Activated CD4-positive, alpha-beta T cell treated with anti-CD3 and anti-CD28 coated beads, Interleukin-2, Interleukin-4, amounts not matched to agents 100 ng/mL and 50 ng/mL, durations not matched to agents 16 hours and 8 hours (primary cell): Measurements from ENCODE around the gene ZFYVE21.
A peak's percentile ranks its signal among the peaks of the same experiment; 100 is the strongest.
"Not testable (repeated sequence)": the region's sequence is repeated elsewhere in the genome, so short reads cannot be mapped to it uniquely, and the experiment has no call there.

Source experiments
- DNase-seq: peaks from one replicate; pipeline ENCODE4 v3.0.0-alpha.2; 2020; ENCODE audit warnings: low spot score

ZFYVE21 gene

DNA sequence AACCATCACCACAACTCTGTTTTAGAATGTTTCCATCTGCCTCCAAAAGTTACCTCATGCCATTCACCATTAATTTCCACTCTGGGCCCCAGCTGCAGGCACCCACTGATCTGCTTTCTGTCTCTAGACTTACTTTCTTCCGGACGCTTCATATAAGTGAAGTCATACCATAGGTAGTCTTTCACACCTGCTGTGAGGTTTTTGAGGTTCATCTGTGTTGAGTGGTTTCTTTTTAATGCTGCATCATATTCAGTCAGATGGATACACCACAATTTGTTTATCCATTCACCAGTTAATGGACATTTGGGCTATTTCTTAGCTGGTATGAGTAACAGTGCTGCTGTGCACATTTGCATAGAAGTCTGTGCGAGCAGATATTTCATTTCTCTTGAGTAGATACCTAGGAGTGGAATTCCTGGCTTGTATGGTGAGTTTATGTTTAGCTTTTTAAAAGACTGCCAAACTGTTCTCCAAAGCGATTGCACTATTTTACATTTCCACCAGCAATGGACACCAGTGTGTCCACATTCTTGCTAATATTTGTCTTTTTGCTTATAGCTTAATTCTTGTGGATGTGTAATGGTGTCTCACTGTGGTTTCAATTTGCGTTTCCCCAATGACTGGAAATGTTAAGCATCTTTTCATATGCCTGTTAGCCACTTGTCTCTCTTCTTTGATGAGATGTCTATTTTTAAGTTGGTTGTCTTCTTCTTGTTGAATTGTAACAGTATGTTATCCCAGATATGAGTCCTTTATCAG, 48.3 kb downstream of the ZFYVE21 start:
- DNase-seq = peak; percentile 11

DNA sequence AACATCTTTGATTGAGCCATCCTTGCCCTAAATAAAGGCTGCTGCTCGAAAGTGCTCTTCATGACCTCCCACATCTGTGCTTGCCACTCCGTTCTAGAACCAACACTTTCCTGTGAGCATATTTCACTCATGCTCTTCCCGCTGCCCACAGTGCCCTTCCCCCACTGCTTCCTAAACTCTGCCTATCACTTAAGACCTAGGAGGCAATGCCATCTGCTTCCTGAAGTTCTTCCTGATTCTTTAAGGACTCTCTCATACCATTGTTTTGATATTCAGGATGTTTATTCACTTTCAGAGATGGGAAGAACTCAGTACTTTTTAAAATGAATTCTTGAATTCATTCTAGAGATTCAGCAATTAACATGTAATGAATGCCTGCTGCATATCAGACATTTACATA, 49.9 kb downstream of the ZFYVE21 start:
- DNase-seq = no peak

DNA sequence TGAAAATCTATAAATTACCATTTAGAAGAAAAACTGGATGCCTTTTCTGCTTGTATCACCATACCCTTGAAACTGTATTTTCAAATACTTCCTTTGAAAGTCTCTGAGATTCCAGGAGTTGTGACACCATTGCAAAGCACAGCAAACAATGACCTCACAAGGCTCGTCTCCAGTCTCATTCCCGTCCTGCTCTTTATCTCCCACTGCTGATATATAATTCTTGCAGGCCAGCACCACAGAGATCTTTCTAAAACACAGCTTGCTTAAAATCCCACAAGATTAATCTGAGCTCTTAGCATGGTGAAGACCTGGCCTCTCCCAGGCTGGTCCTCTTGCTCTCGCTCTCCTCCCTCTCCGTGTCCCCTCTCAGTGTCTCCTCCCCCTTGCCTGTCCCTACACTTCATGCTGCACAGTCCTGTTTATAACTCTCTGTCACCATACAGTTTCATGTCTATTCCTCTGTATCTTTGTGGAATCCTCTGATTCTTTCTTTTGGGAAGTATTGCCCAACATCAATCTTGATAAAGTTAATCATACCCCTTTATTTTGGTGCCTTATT, 51.8 kb downstream of the ZFYVE21 start:
- no peak for DNase-seq

DNA sequence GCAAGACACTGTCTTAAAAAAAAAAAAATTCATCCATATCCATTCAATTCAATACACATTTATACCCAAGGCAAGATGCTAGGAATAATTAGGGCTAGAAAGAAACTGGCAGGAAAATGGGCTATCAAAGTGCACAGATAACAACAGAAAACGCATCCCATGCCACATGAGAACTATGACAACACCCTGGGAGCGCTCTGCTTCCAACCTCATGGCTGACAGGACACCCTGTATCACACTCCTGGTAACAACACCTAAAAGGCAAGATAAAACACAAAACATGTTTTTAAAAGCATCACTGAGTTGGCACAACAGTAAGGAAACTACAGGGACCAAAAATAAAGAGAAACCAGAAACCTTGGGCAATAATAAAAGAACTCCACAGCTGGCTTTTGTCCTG, 54.9 kb downstream of the ZFYVE21 start:
- DNase-seq = no peak

DNA sequence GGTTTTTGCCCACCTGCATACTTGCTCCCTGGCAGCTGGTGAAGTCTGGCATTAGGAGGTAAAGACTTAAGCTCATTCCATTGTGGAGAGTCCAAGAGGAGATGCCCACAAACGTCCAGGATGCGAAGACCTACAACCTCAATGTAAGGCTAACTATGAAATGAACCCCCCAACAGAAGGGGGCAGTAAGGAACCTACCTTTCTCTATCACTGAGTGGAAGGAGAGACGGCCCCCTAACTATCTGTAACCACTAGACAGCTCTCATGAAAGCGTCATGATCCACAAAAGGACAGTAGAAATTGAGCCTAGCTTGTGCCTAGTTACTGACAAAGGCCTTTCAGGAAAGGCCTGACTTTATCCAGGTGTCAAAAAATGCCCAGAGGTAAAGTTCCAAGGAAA, 55.3 kb downstream of the ZFYVE21 start:
- no peak for DNase-seq

DNA sequence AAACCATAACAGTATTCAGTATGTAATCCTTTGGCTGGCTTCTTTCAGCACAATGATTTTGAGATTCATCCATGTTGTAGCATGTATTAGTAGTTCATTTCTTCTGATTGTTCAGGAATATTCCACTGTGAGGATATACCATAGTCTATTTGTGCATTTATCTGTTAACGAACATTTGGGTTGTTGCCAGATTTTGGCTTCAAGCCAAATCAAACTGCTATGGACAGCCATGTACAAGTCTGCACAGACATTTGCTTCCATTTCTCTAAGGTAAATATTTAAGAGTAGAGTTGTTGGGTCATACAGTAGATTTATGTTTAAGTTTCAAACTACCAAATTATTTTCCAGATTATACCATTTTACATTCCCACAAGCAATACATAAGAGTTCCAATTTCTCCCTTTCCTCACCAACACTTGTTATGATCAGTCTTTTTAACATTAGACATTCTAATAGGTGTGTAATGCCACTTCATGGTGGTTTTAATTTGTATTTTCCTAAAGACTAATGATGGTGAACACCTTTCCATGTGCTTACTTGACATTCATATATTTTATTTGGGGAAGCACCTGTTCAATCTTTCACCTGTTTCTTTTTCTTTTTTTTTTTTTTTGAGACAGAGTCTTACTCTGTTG, 56.6 kb downstream of the ZFYVE21 start:
- no peak for DNase-seq

DNA sequence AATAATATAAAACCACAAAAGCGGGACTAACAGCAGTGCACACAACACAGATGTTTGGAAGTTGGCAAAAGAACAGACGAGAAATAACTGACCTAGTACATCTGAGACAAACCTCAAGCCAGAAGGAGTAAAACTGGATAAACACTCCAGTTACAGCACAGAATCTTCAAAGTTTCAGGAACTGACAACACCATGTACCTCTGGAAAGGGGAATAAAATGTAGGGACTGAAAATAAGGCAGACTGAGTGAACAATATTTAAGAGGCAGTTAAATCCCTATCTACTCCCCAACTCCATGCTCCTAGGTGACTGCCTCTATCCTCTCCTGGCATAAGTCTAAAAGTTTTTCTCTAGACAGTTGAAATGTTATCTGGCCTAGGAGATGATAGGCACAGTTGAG, 57.9 kb downstream of the ZFYVE21 start:
- no peak for DNase-seq

DNA sequence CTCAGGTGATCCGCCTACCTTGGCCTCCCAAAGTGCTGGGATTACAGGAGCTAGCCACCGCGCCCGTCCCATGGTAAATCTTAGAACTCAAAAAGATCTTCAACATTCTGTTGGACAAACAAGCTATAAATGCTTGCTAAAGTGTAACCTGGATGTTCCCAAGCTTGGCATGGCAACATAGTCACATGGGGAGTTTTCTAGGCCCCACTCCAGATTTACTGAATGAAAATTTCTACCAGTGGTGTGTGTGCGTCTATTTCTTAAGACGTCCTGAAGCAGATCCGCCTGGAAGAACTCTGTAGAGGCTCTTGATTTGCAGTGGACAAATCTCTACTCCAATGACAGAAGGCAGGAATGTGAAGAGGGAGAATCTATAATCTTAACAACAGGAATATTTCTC, 59.9 kb downstream of the ZFYVE21 start:
- no peak for DNase-seq

DNA sequence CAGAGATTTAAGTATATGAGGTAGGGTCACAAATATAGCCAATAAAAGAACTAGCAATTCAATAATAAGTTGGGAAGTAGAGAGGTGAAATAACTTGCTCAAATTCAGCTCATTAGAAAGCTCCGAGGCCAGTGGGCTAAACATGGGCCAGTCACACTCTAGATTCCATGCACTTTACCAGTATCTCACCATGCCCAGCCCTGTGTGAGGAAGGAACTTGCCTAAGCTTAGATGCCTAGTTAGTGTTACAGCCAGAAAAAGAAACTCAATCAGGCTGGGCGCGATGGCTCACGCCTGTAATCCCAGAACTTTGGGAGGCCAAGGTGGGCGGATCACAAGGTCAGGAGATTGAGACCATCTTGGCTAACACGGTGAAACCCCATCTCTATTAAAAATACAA, 60.7 kb downstream of the ZFYVE21 start:
- not testable (repeated sequence) for DNase-seq

DNA sequence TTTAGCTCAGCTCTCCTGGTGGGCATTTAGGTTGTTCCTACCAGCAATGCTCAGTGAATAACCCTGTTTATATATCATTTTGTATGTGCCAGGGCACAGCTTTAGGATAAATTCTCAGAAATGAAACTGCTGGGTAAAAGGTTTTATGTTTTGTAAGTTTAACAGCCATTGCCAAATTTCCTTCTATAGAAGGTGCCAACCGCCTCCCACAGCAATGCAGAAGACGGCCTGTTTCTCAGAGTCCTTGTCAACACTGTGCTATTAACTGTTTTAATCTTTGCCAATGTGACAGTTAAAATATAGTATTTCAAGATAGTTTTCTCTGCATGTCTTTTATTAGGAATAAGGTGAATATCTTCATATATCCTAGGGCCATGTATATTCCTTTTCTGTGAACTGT, 66.8 kb downstream of the ZFYVE21 start:
- no peak for DNase-seq
